ENCODE results near the gene ACAP3. TPM values are rescaled to one million over a fixed set of nuclear protein-coding genes. Genes with fewer than 3 reads are reported as not detected.

ACAP3 gene
- total and polyA plus RNA-seq, 8 donors: 30.8 to 73.6 (median 44.2) TPM

GRCh38 chr1:1244192-1244811 lies 63.4 kb downstream of the ACAP3 start:
- intact Hi-C loops (cut with DNase I): loop anchor here in 1 of 2 donors (10.0 kb wide), 1 partner anchor 120 kb away; no protein-coding TSS in a partner anchor
- peaks cover 0 to 11% of the 10 kb centered on the region in 2 donors for H3K4me1 ChIP-seq
- no peak for DNase-seq
- H3K4me3 ChIP-seq: no peak overlapping the region
- H3K27me3 ChIP-seq: peaks cover 22 to 77% of the 10 kb centered on the region in 2 donors
- H3K9me3 ChIP-seq: no peaks in the 10 kb centered on the region
- no peak overlapping the region for H3K27ac ChIP-seq
- H3K36me3 ChIP-seq: no peaks in the 10 kb centered on the region
- no peak for ATAC-seq
- TF ChIP-seq CTCF (IDR thresholded peaks at IDR 0.05): no peak

GRCh38 chr1:1243807-1244191 lies 63.9 kb downstream of the ACAP3 start:
- ATAC-seq (no peak), DNase-seq (no peak)
- Histone ChIP-seq H3K36me3 (no peaks in the 10 kb centered on the region), H3K27ac (no peak overlapping the region), H3K27me3 (peaks cover 27 to 82% of the 10 kb centered on the region in 2 donors), H3K4me3 (no peak overlapping the region), H3K4me1 (peaks cover 0 to 11% of the 10 kb centered on the region in 2 donors), H3K9me3 (no peaks in the 10 kb centered on the region)
- intact Hi-C loops (cut with DNase I): loop anchor here in 1 of 2 donors (10.0 kb wide), 1 partner anchor 119 kb away; no protein-coding TSS in a partner anchor
- no peak for TF ChIP-seq CTCF (IDR thresholded peaks at IDR 0.05)

- H3K27ac ChIP-seq: no peak overlapping the region
- TF ChIP-seq CTCF (IDR thresholded peaks at IDR 0.05): no peak
- H3K4me1 ChIP-seq: peaks cover 0 to 11% of the 10 kb centered on the region in 2 donors
- H3K36me3 ChIP-seq: no peaks in the 10 kb centered on the region
- intact Hi-C loops (cut with DNase I): loop anchor here in 1 of 2 donors (10.0 kb wide), 1 partner anchor 118 kb away; no protein-coding TSS in a partner anchor
- DNase-seq: no peak
- peaks cover 33 to 84% of the 10 kb centered on the region in 2 donors for H3K27me3 ChIP-seq
- H3K4me3 ChIP-seq: no peak overlapping the region
- ATAC-seq: no peak
- H3K9me3 ChIP-seq: no peaks in the 10 kb centered on the region
Observed at GRCh38 chr1:1243266-1243660, 64.5 kb downstream of the ACAP3 start.

- no peak for DNase-seq
- no peak for TF ChIP-seq CTCF (IDR thresholded peaks at IDR 0.05)
- H3K9me3 ChIP-seq: no peaks in the 10 kb centered on the region
- no peak overlapping the region for H3K27ac ChIP-seq
- H3K4me1 ChIP-seq: peaks cover 0 to 11% of the 10 kb centered on the region in 2 donors
- H3K27me3 ChIP-seq: peaks cover 38 to 84% of the 10 kb centered on the region in 2 donors
- intact Hi-C loops (cut with DNase I): loop anchor here in 1 of 2 donors (10.0 kb wide), 1 partner anchor 118 kb away; no protein-coding TSS in a partner anchor
- ATAC-seq: no peak
- H3K36me3 ChIP-seq: no peaks in the 10 kb centered on the region
- no peak overlapping the region for H3K4me3 ChIP-seq
Observed at GRCh38 chr1:1242461-1243265, 65.1 kb downstream of the ACAP3 start.

Small RNAs within 50 kb of the gene (microRNA-seq; reads per million reads assigned to microRNA genes)
- gene MIR6726 (1.2 to 1.3 reads per million in 2 donors), gene MIR6727 (0.41 to 0.50 reads per million in 2 donors), gene MIR6808 (0.14 to 0.34 reads per million in 2 donors)

Other genes with a start within 250 kb of the ACAP3 start
- 1 to 10 TPM; 1.2 to 1.7 TPM for gene RNF223, start 233.6 kb downstream of the ACAP3 start, total RNA-seq
- under 1 TPM; 0.13 to 0.31 (median 0.16) TPM for gene RNF223, start 233.6 kb downstream of the ACAP3 start, polyA plus RNA-seq (ENCODE audit: insufficient read length in 6 of 6)
- gene C1orf159, start 191.8 kb downstream of the ACAP3 start, total RNA-seq: 10 to 100 TPM in 1 of 2 donors, 1 to 10 TPM in 1; 8.0 to 14.0 TPM
- 10 to 100 TPM in 3 of 6 donors, 1 to 10 TPM in 3; 7.7 to 16.0 (median 10.1) TPM for gene C1orf159, start 191.8 kb downstream of the ACAP3 start, polyA plus RNA-seq (ENCODE audit: insufficient read length in 6 of 6)
- 1 to 10 TPM in 1 of 2 donors, under 1 TPM in 1; 0.17 to 4.6 TPM for gene TTLL10, start 134.1 kb downstream of the ACAP3 start, total RNA-seq
- 1 to 10 TPM in 5 of 6 donors, under 1 TPM in 1; 0.63 to 3.0 (median 1.7) TPM for gene TTLL10, start 134.1 kb downstream of the ACAP3 start, polyA plus RNA-seq (ENCODE audit: insufficient read length in 6 of 6)
- gene TNFRSF18, start 101.3 kb downstream of the ACAP3 start, total RNA-seq: 1 to 10 TPM; 1.1 to 1.3 TPM
- gene TNFRSF18, start 101.3 kb downstream of the ACAP3 start, polyA plus RNA-seq (ENCODE audit: insufficient read length in 6 of 6): under 1 TPM; 0.38 to 0.73 (median 0.51) TPM
- gene TNFRSF4, start 93.8 kb downstream of the ACAP3 start, total RNA-seq: 1 to 10 TPM; 2.8 to 3.5 TPM
- gene TNFRSF4, start 93.8 kb downstream of the ACAP3 start, polyA plus RNA-seq (ENCODE audit: insufficient read length in 6 of 6): 1 to 10 TPM; 2.0 to 4.5 (median 2.9) TPM
- gene SDF4, start 75.9 kb downstream of the ACAP3 start, total RNA-seq: 100 to 1,000 TPM; 152 to 166 TPM
- 100 to 1,000 TPM in 2 of 6 donors, 10 to 100 TPM in 4; 86.7 to 124 (median 97.5) TPM for gene SDF4, start 75.9 kb downstream of the ACAP3 start, polyA plus RNA-seq (ENCODE audit: insufficient read length in 6 of 6)
- 10 to 100 TPM; 12.6 to 25.2 TPM for gene B3GALT6, start 75.7 kb downstream of the ACAP3 start, total RNA-seq
- 10 to 100 TPM; 13.2 to 21.4 (median 17.8) TPM for gene B3GALT6, start 75.7 kb downstream of the ACAP3 start, polyA plus RNA-seq (ENCODE audit: insufficient read length in 6 of 6)
- gene C1QTNF12, start 61.2 kb downstream of the ACAP3 start, total RNA-seq: 1 to 10 TPM; 1.2 to 2.2 TPM
- gene C1QTNF12, start 61.2 kb downstream of the ACAP3 start, polyA plus RNA-seq (ENCODE audit: insufficient read length in 6 of 6): 1 to 10 TPM in 2 of 6 donors, under 1 TPM in 4; 0.52 to 1.4 (median 0.78) TPM
- 10 to 100 TPM; 42.8 to 53.1 TPM for gene UBE2J2, start 34.1 kb downstream of the ACAP3 start, total RNA-seq
- gene UBE2J2, start 34.1 kb downstream of the ACAP3 start, polyA plus RNA-seq (ENCODE audit: insufficient read length in 6 of 6): 10 to 100 TPM; 45.1 to 68.6 (median 52.1) TPM
- 1 to 10 TPM; 2.1 to 4.3 TPM for gene SCNN1D, start 27.5 kb downstream of the ACAP3 start, total RNA-seq
- gene SCNN1D, start 27.5 kb downstream of the ACAP3 start, polyA plus RNA-seq (ENCODE audit: insufficient read length in 6 of 6): 10 to 100 TPM in 3 of 6 donors, 1 to 10 TPM in 3; 5.9 to 13.1 (median 9.4) TPM
- 10 to 100 TPM; 17.4 to 18.3 TPM for gene PUSL1, start 667 bp upstream of the ACAP3 start, total RNA-seq
- gene PUSL1, start 667 bp upstream of the ACAP3 start, polyA plus RNA-seq (ENCODE audit: insufficient read length in 6 of 6): 10 to 100 TPM in 1 of 6 donors, 1 to 10 TPM in 5; 4.3 to 10.9 (median 7.8) TPM
- 10 to 100 TPM; 67.0 to 90.4 TPM for gene INTS11, start 16.7 kb upstream of the ACAP3 start, total RNA-seq
- gene INTS11, start 16.7 kb upstream of the ACAP3 start, polyA plus RNA-seq (ENCODE audit: insufficient read length in 6 of 6): 100 to 1,000 TPM; 106 to 166 (median 127) TPM
- 10 to 100 TPM; 24.5 to 25.2 TPM for gene CPTP, start 16.9 kb upstream of the ACAP3 start, total RNA-seq
- gene CPTP, start 16.9 kb upstream of the ACAP3 start, polyA plus RNA-seq (ENCODE audit: insufficient read length in 6 of 6): 10 to 100 TPM; 10.6 to 17.6 (median 13.5) TPM
- gene TAS1R3, start 23.4 kb upstream of the ACAP3 start, total RNA-seq: under 1 TPM; 0.20 to 0.37 TPM
- under 1 TPM; 0.23 to 0.75 (median 0.41) TPM for gene TAS1R3, start 23.4 kb upstream of the ACAP3 start, polyA plus RNA-seq (ENCODE audit: insufficient read length in 6 of 6)
- gene DVL1, start 41.5 kb upstream of the ACAP3 start, total RNA-seq: 10 to 100 TPM; 67.4 to 81.2 TPM
- gene DVL1, start 41.5 kb upstream of the ACAP3 start, polyA plus RNA-seq (ENCODE audit: insufficient read length in 6 of 6): 10 to 100 TPM; 20.6 to 41.4 (median 28.5) TPM
- gene MXRA8, start 50.6 kb upstream of the ACAP3 start, total RNA-seq: 100 to 1,000 TPM in 1 of 2 donors, 10 to 100 TPM in 1; 78.3 to 129 TPM
- gene MXRA8, start 50.6 kb upstream of the ACAP3 start, polyA plus RNA-seq (ENCODE audit: insufficient read length in 6 of 6): 100 to 1,000 TPM; 113 to 151 (median 143) TPM
- gene AURKAIP1, start 67.3 kb upstream of the ACAP3 start, total RNA-seq: 100 to 1,000 TPM in 1 of 2 donors, 10 to 100 TPM in 1; 99.3 to 127 TPM
- gene AURKAIP1, start 67.3 kb upstream of the ACAP3 start, polyA plus RNA-seq (ENCODE audit: insufficient read length in 6 of 6): 10 to 100 TPM; 36.9 to 64.0 (median 48.2) TPM
- gene CCNL2, start 91.4 kb upstream of the ACAP3 start, total RNA-seq: 100 to 1,000 TPM; 142 to 161 TPM
- 100 to 1,000 TPM; 250 to 405 (median 339) TPM for gene CCNL2, start 91.4 kb upstream of the ACAP3 start, polyA plus RNA-seq (ENCODE audit: insufficient read length in 6 of 6)
- 100 to 1,000 TPM in 1 of 2 donors, 10 to 100 TPM in 1; 69.5 to 103 TPM for gene MRPL20, start 99.4 kb upstream of the ACAP3 start, total RNA-seq
- gene MRPL20, start 99.4 kb upstream of the ACAP3 start, polyA plus RNA-seq (ENCODE audit: insufficient read length in 6 of 6): 100 to 1,000 TPM in 3 of 6 donors, 10 to 100 TPM in 3; 90.8 to 145 (median 99.8) TPM
- 10 to 100 TPM; 18.4 to 35.2 TPM for gene ANKRD65, start 113.3 kb upstream of the ACAP3 start, total RNA-seq
- gene ANKRD65, start 113.3 kb upstream of the ACAP3 start, polyA plus RNA-seq (ENCODE audit: insufficient read length in 6 of 6): 10 to 100 TPM; 25.7 to 41.6 (median 31.7) TPM
- gene VWA1, start 127.8 kb upstream of the ACAP3 start, total RNA-seq: 100 to 1,000 TPM; 113 to 147 TPM
- gene VWA1, start 127.8 kb upstream of the ACAP3 start, polyA plus RNA-seq (ENCODE audit: insufficient read length in 6 of 6): 100 to 1,000 TPM in 1 of 6 donors, 10 to 100 TPM in 5; 50.0 to 104 (median 60.9) TPM
- gene ATAD3C, start 141.8 kb upstream of the ACAP3 start, total RNA-seq: 10 to 100 TPM in 1 of 2 donors, 1 to 10 TPM in 1; 9.9 to 14.9 TPM
- gene ATAD3C, start 141.8 kb upstream of the ACAP3 start, polyA plus RNA-seq (ENCODE audit: insufficient read length in 6 of 6): 1 to 10 TPM in 5 of 6 donors, under 1 TPM in 1; 0.88 to 4.5 (median 3.1) TPM
- gene ATAD3B, start 163.8 kb upstream of the ACAP3 start, total RNA-seq: 10 to 100 TPM; 19.4 to 30.7 TPM
- 10 to 100 TPM; 14.5 to 24.1 (median 18.3) TPM for gene ATAD3B, start 163.8 kb upstream of the ACAP3 start, polyA plus RNA-seq (ENCODE audit: insufficient read length in 6 of 6)
- gene ATAD3A, start 204.2 kb upstream of the ACAP3 start, total RNA-seq: 10 to 100 TPM; 27.1 to 37.8 TPM
- gene ATAD3A, start 204.2 kb upstream of the ACAP3 start, polyA plus RNA-seq (ENCODE audit: insufficient read length in 6 of 6): 10 to 100 TPM; 12.1 to 27.8 (median 17.7) TPM
- gene TMEM240, start 232.7 kb upstream of the ACAP3 start, total RNA-seq: 1 to 10 TPM; 2.6 to 3.5 TPM
- gene TMEM240, start 232.7 kb upstream of the ACAP3 start, polyA plus RNA-seq (ENCODE audit: insufficient read length in 6 of 6): 1 to 10 TPM; 3.7 to 6.9 (median 4.6) TPM

Measured in left lung (tissue), 10 donors.